GM23338 (cell line): ENCODE data around the gene RHBDF2. TPM values are rescaled to one million over a fixed set of nuclear protein-coding genes. Genes with fewer than 3 reads are reported as not detected.

Experiments
- ATAC-seq: fragments of 200-7000 bp; cut with Tn5 transposase; 3 replicates; pipeline ENCODE4 v1.9.1; 2020
- DNase-seq: peaks from one replicate; pipeline ENCODE4 v3.0.0-alpha.2; 2015; ENCODE audit warnings: low spot score
- H2AFZ ChIP-seq: fragments of 200-600 bp; sonication (generic); 2 replicates; pipeline ENCODE4 v1.8.0; 2016; ENCODE audit warnings: antibody characterized with exemption, mild to moderate bottlenecking, moderate library complexity
- H3F3A ChIP-seq: fragments of 200-600 bp; sonication (generic); replicated peaks from 2 replicates; pipeline ENCODE4 v1.8.0; 2017; ENCODE audit warnings: antibody characterized with exemption, mixed run types, low read depth
- H3K27ac ChIP-seq: fragments of 200-600 bp; sonication (generic); 2 replicates; pipeline ENCODE4 v1.6.1; 2016; ENCODE audit warnings: low read depth
- H3K27me3 ChIP-seq: fragments of 200-600 bp; sonication (generic); 2 replicates; pipeline ENCODE4 v1.8.0; 2016; ENCODE audit warnings: mild to moderate bottlenecking, mixed run types, moderate library complexity; ENCODE audit not compliant: insufficient read depth
- H3K36me3 ChIP-seq: fragments of 200-600 bp; sonication (generic); 2 replicates; pipeline ENCODE4 v1.8.0; 2016; ENCODE audit warnings: mild to moderate bottlenecking; ENCODE audit not compliant: insufficient read depth
- H3K4me1 ChIP-seq: fragments of 200-600 bp; sonication (generic); 2 replicates; pipeline ENCODE4 v1.8.0; 2016; ENCODE audit warnings: mild to moderate bottlenecking, moderate library complexity; ENCODE audit not compliant: insufficient read depth
- H3K4me2 ChIP-seq: fragments of 200-600 bp; sonication (generic); 2 replicates; pipeline ENCODE4 v1.7.1; 2017; ENCODE audit warnings: mixed run types
- H3K4me3 ChIP-seq: fragments of 200-600 bp; sonication (generic); 2 replicates; pipeline ENCODE4 v1.6.1; 2016; ENCODE audit warnings: mixed run types
- H3K79me2 ChIP-seq: fragments of 200-600 bp; sonication (generic); replicated peaks from 2 replicates; pipeline ENCODE4 v1.8.0; 2017; ENCODE audit warnings: mild to moderate bottlenecking; ENCODE audit not compliant: insufficient read depth
- H3K9me2 ChIP-seq: fragments of 200-600 bp; sonication (generic); 2 replicates; pipeline ENCODE4 v1.8.0; 2017; ENCODE audit not compliant: insufficient read depth
- H4K20me1 ChIP-seq: fragments of 200-600 bp; sonication (generic); replicated peaks from 2 replicates; pipeline ENCODE4 v1.8.0; 2017; ENCODE audit warnings: mild to moderate bottlenecking; ENCODE audit not compliant: insufficient read depth
- H3K27ac Mint-ChIP-seq: 2 replicates; pipeline ENCODE4 v1.8.0; 2020; ENCODE audit warnings: inconsistent platforms, mild to moderate bottlenecking, moderate library complexity, mixed read lengths
- H3K27me3 Mint-ChIP-seq: 3 replicates; pipeline ENCODE4 v1.8.0; 2022; ENCODE audit warnings: low read depth, mild to moderate bottlenecking, moderate library complexity, mixed read lengths, inconsistent platforms; ENCODE audit not compliant: insufficient read depth, poor library complexity
- H3K36me3 Mint-ChIP-seq: 3 replicates; pipeline ENCODE4 v1.8.0; 2021; ENCODE audit warnings: low read depth, mild to moderate bottlenecking, inconsistent platforms, moderate library complexity, mixed read lengths
- H3K4me1 Mint-ChIP-seq: 3 replicates; pipeline ENCODE4 v1.8.0; 2020; ENCODE audit warnings: mild to moderate bottlenecking, inconsistent platforms, mixed read lengths
- H3K4me3 Mint-ChIP-seq: 3 replicates; pipeline ENCODE4 v1.8.0; 2021; ENCODE audit warnings: moderate library complexity, mild to moderate bottlenecking, inconsistent platforms, mixed read lengths
- H3K9me3 Mint-ChIP-seq: 3 replicates; pipeline ENCODE4 v1.8.0; 2020; ENCODE audit warnings: moderate library complexity, mild to moderate bottlenecking, inconsistent platforms, mixed read lengths
- CREB1 ChIP-seq: fragments of 250-450 bp; sonication (Bioruptor Pico); IDR thresholded peaks from 2 replicates; pipeline ENCODE4 v1.5.0; 2020; ENCODE audit warnings: low read depth, mild to moderate bottlenecking, moderate library complexity
- EZH2phosphoT487 ChIP-seq: fragments of 200-600 bp; sonication (generic); IDR thresholded peaks from one replicate; pipeline ENCODE4 v1.8.1; 2018; ENCODE audit warnings: antibody characterized with exemption; ENCODE audit not compliant: unreplicated experiment
- JUNB ChIP-seq: IDR thresholded peaks from one replicate; pipeline ENCODE4 v1.6.1; 2016; ENCODE audit warnings: antibody characterized with exemption; ENCODE audit not compliant: unreplicated experiment
- NANOG ChIP-seq: IDR thresholded peaks from 2 replicates; pipeline ENCODE4 v1.6.1; 2016; ENCODE audit warnings: antibody characterized with exemption, borderline replicate concordance
- STAT1 ChIP-seq: IDR thresholded peaks from one replicate; pipeline ENCODE4 v1.6.1; 2016; ENCODE audit warnings: antibody characterized with exemption; ENCODE audit not compliant: unreplicated experiment
- ZNF114 ChIP-seq: fragments of 250-450 bp; sonication (Bioruptor Pico); IDR thresholded peaks from 2 replicates; pipeline ENCODE4 v1.5.0; 2020; ENCODE audit warnings: mild to moderate bottlenecking, moderate library complexity
- ZNF331 ChIP-seq: fragments of 250-450 bp; sonication (Bioruptor Pico); IDR thresholded peaks from 2 replicates; pipeline ENCODE4 v1.5.0; 2020; ENCODE audit warnings: low read depth, mild to moderate bottlenecking, moderate library complexity
- polyA plus RNA-seq: library from polyadenylated mRNA; unstranded; fragments of >200 nt; fragmentation: Nextera tagmentation; extraction: Ambion mirVana; gene quantifications from 2 replicates; pipeline ENCODE4 v1.2.1, GENCODE V29; 2016
- total RNA-seq: library from RNA; depleted of rRNA; stranded (reverse); fragments of >200 nt; shearing (Covaris generic); gene quantifications from 2 replicates; pipeline ENCODE4 v1.2.3, GENCODE V29; 2014
- TF ChIP-seq, protein P1 (sequence below): fragments of 250-450 bp; sonication (Bioruptor Pico); IDR thresholded peaks from 2 replicates; pipeline ENCODE4 v1.5.0; 2020; ENCODE audit warnings: mild to moderate bottlenecking, moderate library complexity
- TF ChIP-seq, protein P2 (sequence below), 2 experiments: fragments of 200-600 bp in 1 of 2; sonication (generic) in 1 of 2; conservative IDR thresholded peaks; 2 replicates each; pipeline versions ENCODE4 v1.5.1 to v1.6.1; 2016 to 2017; ENCODE audit warnings: antibody characterized with exemption in 2 of 2, low read depth in 2 of 2, mild to moderate bottlenecking in 2 of 2, moderate library complexity in 1 of 2
- TF ChIP-seq, protein P3 (sequence below): IDR thresholded peaks from 2 replicates; pipeline ENCODE4 v1.6.1; 2016; ENCODE audit warnings: antibody characterized with exemption

RHBDF2 gene
- total and polyA plus RNA-seq, 2 experiments from 2014 or later: 9.4 to 29.5 TPM

DNA sequence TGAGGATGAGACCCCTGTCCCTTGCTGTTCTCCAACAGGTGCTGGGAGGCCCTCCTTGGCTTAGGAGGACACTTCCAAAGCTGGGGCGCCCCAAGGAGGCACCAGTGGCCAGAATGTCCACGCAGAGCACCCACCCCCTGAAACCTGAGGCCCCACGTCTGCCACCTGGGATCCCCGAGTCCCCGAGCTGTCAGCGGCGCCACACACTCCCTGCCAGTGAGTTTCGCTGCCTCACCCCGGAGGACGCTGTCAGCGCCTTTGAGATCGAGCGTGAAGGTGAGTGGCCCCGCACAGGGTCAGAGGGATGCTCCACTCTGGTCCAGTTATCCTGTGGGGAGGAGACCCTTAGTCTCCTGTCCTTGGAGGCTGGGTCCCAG is 32.6 kb downstream of the RHBDF2 start (continued):
- TF ChIP-seq, protein P1, sequence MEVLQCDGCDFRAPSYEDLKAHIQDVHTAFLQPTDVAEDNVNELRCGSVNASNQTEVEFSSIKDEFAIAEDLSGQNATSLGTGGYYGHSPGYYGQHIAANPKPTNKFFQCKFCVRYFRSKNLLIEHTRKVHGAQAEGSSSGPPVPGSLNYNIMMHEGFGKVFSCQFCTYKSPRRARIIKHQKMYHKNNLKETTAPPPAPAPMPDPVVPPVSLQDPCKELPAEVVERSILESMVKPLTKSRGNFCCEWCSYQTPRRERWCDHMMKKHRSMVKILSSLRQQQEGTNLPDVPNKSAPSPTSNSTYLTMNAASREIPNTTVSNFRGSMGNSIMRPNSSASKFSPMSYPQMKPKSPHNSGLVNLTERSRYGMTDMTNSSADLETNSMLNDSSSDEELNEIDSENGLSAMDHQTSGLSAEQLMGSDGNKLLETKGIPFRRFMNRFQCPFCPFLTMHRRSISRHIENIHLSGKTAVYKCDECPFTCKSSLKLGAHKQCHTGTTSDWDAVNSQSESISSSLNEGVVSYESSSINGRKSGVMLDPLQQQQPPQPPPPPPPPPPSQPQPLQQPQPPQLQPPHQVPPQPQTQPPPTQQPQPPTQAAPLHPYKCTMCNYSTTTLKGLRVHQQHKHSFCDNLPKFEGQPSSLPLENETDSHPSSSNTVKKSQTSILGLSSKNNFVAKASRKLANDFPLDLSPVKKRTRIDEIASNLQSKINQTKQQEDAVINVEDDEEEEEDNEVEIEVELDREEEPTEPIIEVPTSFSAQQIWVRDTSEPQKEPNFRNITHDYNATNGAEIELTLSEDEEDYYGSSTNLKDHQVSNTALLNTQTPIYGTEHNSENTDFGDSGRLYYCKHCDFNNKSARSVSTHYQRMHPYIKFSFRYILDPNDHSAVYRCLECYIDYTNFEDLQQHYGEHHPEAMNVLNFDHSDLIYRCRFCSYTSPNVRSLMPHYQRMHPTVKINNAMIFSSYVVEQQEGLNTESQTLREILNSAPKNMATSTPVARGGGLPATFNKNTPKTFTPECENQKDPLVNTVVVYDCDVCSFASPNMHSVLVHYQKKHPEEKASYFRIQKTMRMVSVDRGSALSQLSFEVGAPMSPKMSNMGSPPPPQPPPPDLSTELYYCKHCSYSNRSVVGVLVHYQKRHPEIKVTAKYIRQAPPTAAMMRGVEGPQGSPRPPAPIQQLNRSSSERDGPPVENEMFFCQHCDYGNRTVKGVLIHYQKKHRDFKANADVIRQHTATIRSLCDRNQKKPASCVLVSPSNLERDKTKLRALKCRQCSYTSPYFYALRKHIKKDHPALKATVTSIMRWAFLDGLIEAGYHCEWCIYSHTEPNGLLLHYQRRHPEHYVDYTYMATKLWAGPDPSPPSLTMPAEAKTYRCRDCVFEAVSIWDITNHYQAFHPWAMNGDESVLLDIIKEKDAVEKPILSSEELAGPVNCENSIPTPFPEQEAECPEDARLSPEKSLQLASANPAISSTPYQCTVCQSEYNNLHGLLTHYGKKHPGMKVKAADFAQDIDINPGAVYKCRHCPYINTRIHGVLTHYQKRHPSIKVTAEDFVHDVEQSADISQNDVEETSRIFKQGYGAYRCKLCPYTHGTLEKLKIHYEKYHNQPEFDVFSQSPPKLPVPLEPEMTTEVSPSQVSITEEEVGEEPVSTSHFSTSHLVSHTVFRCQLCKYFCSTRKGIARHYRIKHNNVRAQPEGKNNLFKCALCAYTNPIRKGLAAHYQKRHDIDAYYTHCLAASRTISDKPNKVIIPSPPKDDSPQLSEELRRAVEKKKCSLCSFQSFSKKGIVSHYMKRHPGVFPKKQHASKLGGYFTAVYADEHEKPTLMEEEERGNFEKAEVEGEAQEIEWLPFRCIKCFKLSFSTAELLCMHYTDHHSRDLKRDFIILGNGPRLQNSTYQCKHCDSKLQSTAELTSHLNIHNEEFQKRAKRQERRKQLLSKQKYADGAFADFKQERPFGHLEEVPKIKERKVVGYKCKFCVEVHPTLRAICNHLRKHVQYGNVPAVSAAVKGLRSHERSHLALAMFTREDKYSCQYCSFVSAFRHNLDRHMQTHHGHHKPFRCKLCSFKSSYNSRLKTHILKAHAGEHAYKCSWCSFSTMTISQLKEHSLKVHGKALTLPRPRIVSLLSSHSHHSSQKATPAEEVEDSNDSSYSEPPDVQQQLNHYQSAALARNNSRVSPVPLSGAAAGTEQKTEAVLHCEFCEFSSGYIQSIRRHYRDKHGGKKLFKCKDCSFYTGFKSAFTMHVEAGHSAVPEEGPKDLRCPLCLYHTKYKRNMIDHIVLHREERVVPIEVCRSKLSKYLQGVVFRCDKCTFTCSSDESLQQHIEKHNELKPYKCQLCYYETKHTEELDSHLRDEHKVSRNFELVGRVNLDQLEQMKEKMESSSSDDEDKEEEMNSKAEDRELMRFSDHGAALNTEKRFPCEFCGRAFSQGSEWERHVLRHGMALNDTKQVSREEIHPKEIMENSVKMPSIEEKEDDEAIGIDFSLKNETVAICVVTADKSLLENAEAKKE: no peak
- TF ChIP-seq, protein P2, sequence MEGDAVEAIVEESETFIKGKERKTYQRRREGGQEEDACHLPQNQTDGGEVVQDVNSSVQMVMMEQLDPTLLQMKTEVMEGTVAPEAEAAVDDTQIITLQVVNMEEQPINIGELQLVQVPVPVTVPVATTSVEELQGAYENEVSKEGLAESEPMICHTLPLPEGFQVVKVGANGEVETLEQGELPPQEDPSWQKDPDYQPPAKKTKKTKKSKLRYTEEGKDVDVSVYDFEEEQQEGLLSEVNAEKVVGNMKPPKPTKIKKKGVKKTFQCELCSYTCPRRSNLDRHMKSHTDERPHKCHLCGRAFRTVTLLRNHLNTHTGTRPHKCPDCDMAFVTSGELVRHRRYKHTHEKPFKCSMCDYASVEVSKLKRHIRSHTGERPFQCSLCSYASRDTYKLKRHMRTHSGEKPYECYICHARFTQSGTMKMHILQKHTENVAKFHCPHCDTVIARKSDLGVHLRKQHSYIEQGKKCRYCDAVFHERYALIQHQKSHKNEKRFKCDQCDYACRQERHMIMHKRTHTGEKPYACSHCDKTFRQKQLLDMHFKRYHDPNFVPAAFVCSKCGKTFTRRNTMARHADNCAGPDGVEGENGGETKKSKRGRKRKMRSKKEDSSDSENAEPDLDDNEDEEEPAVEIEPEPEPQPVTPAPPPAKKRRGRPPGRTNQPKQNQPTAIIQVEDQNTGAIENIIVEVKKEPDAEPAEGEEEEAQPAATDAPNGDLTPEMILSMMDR (conservative IDR thresholded peaks at IDR 0.05; ENCODE audit: low read depth in 2 of 2): no peak
- no peak for TF ChIP-seq STAT1

DNA sequence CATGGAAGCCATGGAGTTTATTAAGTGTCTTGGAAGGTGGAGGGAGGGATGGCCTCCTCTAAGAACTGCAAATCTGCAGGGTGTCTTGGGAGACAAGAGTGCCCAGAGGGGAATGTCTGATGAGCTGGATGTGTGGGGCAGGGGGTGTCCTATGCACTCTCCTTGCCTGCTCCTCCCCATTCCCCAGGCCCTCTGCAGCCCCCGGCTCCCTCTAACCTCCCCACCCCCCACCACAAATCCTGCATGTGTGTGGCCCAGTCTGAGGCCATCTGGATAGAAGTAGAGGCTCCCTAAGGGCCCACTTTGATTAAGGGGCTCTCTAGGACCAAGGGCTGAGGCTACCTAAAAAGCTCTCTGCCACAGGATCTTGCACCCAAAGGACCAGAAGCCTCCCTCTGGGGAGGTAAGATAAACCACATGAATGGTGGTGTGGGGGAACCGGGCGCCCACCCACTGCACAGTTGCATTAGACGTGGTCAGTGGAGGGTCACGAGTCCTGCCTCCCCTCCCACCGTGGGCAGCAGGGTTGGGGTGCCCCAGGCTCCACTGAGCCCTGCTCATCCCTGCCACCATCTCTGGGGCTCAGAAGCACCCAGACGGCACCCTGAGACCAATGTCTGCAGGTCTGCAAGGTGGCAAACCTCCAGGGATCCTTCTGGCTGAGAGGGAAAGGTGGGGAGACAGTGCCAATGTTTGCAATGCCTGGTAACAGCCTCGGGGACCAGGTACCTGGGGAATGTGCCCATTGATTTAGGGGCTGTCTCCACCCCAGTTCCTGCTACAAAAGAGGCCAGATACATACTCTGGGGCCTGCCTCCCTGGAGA is 33.2 kb downstream of the RHBDF2 start:
- no peak overlapping the region for H3K4me2 ChIP-seq
- H3K4me3 Mint-ChIP-seq: no peak overlapping the region
- peaks cover 10% of the 10 kb centered on the region; the same call in 2 of the 3 replicates for H3K4me1 Mint-ChIP-seq
- H3K4me1 ChIP-seq: no peaks in the 10 kb centered on the region
- no peak for DNase-seq
- ATAC-seq: no peak
- H3K27me3 Mint-ChIP-seq: peaks cover 10% of the 10 kb centered on the region
- H3F3A ChIP-seq: no peaks in the 10 kb centered on the region
- H3K4me3 ChIP-seq: no peak overlapping the region
- H3K9me2 ChIP-seq: no peaks in the 10 kb centered on the region
- no peaks in the 10 kb centered on the region for H4K20me1 ChIP-seq
- H3K27me3 ChIP-seq: no peaks in the 10 kb centered on the region
- H3K36me3 ChIP-seq: no peaks in the 10 kb centered on the region
- no peaks in the 10 kb centered on the region for H3K79me2 ChIP-seq
- H2AFZ ChIP-seq: no peak overlapping the region
- H3K36me3 Mint-ChIP-seq: peaks cover 4% of the 10 kb centered on the region; the same call in 1 of the 3 replicates
- no peak overlapping the region for H3K27ac Mint-ChIP-seq
- H3K27ac ChIP-seq: no peak overlapping the region
- H3K9me3 Mint-ChIP-seq: no peaks in the 10 kb centered on the region; the same call in 1 of the 3 replicates
- TF ChIP-seq NANOG (no peak), ZNF331 (no peak), JUNB (no peak), EZH2phosphoT487 (no peak), ZNF114 (CRISPR knock-in tag) (no peak), CREB1 (no peak)
- TF ChIP-seq, protein P3, sequence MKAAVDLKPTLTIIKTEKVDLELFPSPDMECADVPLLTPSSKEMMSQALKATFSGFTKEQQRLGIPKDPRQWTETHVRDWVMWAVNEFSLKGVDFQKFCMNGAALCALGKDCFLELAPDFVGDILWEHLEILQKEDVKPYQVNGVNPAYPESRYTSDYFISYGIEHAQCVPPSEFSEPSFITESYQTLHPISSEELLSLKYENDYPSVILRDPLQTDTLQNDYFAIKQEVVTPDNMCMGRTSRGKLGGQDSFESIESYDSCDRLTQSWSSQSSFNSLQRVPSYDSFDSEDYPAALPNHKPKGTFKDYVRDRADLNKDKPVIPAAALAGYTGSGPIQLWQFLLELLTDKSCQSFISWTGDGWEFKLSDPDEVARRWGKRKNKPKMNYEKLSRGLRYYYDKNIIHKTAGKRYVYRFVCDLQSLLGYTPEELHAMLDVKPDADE: no peak
- TF ChIP-seq, protein P2 (conservative IDR thresholded peaks at IDR 0.05; ENCODE audit: low read depth in 2 of 2): no peak
